AML-193 (cell line): ENCODE results near the gene EEF2K.
"Not testable (repeated sequence)": the region's sequence is repeated elsewhere in the genome, so short reads cannot be mapped to it uniquely, and the experiment has no call there.

ENCODE experiments used
- DNase-seq, 2 experiments: peaks; one replicate each; lab custom pipeline; 2025; lab: John Stamatoyannopoulos, UW

Gene EEF2K

DNA sequence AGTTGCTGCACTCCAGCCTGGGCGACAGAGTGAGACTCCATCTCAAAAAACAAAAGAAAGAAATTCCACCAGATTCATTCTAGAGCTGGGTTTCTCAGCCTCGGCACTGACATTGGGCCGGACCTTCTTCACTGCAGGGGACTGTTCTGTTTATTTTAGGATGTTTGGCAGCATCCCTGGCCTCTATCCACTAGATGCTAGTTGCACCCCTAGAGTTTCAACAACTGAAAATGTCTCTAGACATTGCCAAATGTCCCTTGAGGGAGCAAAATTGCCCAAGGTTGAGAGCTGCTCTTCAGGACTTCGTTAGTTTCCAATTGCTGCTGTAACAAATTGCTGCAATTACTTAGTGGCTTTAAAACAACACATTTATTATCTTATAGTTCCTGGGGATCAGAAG, 7.2 kb downstream of the EEF2K start:
- no peak for DNase-seq

DNA sequence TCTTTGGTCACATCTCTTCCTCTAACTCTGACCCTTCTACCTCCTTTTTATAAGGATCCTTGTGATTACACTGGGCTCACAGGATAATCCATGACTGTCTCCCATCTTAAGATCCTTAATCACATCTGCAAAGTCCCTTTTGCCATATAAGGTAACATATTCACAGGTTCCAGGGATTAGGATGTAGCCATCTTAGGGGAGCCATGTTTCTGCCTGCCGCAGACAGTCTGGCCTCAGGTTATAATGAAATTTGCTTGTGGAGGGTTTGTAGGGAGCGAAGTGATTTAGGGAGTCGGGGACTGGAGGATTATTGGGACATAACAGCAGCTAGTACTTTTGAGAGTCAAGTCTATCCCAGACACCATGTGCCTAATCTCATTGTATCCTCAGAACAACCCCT, 7.7 kb downstream of the EEF2K start:
- DNase-seq = no peak

DNA sequence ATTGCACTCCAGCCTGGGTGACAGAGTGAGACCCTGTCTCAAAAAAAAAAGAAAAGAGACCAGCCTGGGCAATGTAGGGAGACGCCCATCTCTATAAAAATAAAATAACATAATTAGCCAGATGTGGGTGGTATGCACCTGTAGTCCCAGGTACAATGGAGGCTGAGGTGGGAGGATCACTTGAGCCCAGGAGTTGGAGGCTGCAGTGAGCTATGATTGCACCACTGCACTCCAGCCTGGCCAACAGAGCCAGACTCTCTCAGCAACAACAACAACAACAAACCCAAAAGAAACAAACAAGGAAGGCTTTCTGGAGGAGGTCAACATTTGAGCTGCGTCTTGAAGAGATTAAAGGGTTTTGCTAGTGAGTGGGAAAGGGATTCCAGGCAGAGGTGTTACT, 8.3 kb downstream of the EEF2K start:
- no peak for DNase-seq

DNA sequence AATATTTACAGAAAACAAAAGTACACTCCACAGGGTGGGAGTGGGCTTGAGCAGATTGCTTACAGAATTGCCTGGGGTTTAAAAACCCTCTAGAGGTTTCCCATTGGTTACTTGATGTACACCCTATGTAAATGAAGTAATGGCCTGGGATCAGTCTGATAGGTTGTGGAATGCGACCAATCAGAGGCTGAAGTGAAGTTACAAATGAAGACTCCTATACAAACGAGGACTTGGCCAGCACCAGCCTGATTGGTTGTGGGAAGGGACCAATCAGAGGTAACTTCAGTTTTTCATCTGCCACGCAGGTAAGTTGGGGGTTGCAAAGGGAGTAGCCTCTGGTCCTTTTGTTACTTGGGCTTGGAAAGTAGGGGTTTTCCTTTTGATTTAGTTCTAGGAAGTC, 8.8 kb downstream of the EEF2K start:
- no peak for DNase-seq

DNA sequence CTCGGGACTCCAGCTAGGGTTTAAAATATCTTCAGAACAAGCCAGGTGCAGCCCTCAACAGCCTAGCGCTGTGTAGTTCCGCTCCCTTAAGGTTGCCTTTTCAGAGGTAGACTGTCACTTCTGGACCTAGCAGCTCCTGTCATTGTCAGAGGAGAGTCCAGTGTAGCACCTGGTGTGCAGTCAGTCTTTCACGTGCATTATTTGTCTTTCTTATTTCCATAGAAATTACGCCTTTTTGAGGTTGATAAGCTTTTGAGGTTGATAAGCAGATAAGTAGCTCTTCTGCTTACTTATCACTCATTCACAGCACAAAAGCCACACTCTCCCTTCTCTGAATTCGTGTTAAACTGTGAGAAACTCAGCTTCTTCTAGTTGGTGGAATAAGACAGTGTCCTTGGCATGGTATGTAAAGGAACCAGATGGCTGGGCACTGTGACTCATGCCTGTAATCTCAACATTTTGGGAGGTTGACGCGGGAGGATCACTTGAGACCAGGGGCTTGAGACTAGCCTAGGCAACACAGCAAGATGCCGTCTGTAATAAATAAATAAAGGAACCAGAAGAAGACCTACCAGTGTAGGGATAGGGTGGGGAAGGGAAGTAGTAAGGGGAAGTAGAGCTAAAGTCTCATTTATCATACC, 10.2 kb downstream of the EEF2K start:
- DNase-seq = peak in 1 of 2 experiments; percentile 22

DNA sequence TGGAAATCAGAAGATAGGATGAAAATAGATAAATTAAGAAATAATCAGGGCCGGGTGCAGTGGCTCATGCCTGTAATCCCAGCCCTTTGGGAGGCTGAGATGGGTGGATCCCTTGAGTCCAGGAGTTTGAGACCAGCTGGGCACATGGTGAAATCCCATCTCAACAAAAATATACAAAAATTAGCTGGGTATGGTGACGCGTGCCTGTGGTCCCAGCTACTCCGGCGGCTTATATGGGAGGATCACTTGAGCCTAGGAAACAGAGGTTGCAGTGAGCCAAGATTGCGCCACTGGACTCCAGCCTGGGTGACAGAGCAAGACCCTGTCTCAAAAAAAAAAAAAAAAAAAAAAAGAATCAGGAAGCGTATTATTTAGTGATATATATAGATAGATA, 10.8 kb downstream of the EEF2K start:
- not testable (repeated sequence) for DNase-seq

DNA sequence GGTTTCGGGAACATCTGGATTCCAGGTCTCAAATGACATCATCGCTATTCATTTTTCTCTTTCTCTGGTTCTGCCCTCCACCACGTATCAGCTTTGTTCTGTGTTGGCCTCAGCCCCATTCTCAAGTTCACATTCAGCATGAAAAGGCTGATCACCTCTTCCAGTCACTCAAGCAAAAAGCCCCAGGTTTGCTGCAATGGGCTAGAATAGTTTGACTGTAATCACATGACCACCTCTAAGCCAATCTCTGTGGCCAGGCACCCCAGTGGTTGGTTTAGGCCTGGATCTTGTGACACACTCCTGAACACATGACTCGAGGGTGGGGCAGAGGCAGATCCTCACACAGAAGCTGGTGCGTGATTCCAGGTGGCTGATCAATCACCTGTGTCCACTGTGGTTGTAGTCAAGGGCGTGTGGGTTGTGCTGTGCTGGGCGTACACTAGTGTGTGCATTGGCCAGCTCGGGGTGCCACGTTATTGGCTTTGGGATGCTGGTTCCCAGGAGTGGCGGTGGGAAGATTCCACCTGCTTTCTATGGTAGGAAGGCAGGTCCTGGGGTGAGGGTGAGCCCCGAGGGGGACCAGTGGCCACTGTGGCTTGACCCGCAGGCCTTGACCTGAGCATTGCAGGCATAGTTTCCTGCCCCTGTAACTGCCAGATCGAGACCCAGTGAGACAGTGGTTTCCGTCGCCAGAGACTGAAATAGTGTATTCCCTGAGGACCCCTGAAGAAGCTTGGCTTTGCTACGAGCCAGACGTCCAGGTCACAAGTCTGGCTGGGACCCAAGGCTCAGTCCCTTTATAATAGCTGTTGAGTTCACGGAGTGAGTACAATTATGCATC, 12.0 kb downstream of the EEF2K start:
- no peak for DNase-seq

DNA sequence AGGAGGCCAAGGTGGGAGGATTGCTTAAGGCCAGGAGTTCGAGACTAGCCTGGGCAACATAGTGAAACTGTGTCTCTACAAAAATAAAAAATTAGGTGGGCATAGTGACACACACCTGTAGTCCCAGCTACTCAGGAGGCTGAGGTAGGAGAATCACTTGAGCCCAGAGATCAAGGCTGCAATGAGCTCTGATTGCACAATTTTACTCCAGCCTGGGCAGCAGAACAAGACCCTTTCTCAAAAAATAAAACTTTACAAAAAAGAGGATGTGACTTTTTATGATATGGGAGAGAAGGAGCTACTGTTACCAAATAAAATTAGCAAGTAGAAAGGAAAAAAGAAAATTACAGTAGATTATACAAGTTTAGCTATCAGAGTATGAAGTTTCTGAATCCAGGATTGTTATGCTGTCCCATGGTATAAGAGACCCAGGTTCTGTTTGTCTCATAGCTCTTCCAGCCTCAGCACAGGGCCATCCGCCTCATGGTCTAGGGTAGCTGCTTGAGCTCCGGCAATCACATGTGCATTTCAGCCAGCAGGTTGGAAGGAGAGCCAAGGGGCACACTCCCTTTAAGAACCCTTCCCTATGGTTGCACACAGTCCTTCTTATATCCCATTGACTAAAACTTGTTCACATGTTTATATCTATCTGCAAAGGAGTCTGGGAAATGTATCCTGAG, 13.5 kb downstream of the EEF2K start:
- no peak for DNase-seq

DNA sequence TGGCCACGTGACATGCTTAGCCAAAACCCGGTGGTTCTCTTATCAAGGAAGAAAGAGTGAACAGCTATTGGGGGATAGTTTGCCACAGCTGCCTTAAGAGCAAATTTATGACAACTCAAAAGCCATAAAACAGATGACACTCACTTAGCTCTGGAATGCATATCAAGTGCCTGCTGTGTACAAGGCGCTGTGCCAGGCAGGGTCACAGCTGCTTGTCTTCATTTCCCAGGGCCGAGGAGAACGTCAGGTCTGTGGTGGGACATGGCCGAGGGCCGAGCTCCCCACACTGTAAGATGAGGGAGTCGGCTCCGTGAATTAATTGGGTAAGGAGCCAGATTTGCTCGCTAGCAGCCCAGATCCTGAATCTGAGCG, 14.0 kb downstream of the EEF2K start:
- DNase-seq = no peak

DNA sequence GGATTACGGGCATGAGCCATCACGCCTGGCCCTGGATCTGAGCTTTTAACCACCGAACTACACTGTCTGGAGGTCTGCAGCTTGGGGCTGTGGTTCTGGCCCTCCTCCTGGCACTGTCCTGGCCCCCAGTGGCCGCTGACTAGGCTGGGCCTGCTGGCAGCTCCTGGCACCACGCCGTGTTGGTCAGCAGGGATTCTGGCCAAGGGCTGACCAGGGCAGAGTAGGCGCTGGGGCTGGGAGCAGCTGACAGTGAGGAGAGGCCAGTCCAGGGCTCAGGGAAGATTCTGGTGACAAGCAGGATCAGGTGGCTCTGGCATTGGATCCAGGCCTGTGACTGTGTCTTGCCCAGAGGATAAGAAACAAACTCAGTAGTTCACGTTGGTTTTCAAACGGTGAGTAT, 14.6 kb downstream of the EEF2K start:
- no peak for DNase-seq

DNA sequence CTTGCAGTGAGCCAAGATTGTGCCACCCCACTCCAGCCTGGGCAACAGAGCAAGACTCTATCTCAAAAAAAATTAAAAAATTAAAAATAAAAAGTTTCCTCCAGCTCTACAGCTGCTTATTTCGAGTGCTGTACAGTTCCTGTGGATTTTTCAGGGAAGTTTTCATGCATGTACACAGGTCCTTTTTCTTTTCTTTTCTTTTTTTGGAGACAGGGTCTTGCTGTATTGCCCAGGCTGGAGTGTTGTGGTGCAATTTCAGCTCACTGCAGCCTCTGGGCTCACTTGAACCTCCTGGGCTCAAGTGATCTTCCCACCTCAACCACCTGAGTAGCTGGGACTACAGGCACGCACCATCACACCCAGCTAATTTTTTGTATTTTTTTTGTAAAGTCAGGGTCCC, 15.9 kb downstream of the EEF2K start:
- no peak for DNase-seq

DNA sequence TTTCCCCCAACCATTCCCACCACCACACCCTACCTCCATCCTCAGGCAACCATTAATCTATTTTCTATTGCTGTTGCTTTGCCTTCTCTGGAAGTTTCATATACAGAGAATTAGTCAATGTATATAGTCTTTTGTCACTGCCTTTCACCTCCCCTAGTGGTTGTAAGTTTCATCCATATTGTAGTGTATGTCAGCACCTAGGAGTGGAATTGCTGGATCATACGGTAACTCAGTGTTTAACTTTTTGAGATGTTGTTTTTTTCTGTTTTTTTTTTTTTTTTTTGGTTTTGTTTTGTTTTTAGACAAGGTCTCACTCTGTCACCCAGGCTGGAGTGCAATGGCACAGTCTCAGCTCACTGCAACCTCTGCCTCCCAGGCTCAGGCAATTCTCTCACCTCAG, 16.9 kb downstream of the EEF2K start:
- no peak for DNase-seq

DNA sequence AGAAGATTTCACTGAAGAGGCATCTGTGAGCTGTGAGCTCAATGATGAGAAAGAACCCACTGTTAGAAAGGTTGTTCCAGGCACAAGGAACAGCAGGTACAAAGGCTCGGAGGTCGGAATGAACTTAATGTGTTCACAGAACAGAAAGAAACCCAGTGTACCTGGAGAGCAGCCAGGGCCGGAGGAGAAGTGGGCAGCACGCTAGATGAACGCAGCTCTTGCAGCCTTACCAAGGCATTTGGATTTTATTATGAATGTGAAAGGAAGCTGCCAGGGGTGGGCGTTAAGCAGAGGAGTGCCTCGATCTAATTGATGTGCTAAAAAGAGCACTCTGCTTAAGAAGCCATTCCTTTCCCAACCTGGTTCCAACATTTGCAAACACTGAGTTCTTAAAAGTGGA, 19.0 kb downstream of the EEF2K start:
- DNase-seq = no peak

DNA sequence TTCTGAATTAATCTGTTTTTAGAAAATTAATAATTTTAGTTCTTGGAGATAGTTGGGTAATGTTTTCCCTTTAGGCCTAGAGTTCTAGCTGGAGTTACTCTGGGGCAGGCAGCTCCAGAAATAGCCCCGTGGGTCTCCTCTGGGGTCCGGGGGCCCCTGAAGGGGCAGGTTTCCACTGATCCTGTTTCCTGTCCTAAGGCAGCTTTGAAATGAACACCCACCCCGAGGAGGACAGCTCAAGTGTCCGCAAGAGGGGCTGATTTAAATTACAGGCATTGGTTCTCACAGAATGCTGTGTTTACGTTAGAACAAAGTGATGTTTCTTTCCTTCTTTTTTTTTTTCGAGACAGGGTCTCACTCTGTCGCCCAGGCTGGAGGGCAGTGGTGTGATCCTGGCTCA, 23.8 kb downstream of the EEF2K start:
- DNase-seq = no peak

DNA sequence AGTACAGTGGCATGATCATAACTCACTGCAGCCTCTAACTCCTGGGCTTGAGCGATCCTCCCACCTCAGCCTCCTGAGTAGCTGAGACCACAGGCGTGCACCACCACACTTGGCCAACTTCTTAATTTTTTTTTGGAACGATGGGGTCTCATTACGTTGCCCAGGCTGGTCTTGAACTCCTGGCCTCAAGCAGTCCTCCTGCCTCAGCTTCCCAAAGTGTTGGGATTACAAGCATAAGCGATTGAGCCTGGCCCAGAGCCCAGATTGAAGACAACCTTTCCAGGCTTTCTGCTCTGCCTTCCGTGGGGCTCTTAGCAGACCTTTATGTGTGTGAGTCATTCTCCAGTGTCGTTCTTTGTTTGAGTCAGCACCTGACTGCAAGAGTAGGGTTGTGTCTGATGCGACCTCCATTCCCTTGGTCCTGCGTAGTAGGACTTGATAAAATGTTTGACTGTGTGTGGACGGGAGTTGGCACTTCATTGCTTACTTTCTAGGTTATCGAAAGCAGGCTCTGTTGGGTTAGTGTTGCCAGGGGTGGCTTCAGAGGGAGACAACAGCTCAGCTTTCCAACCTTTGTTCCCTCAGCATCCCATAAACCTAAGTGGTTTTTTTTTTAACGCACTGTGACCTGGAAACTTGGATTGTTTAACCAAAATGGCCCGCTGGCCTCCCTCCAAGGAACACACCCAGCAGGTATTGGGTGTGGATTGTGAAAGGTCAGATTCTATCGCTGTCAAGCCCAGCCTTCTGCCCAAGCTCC, 26.4 kb downstream of the EEF2K start:
- no peak for DNase-seq

DNA sequence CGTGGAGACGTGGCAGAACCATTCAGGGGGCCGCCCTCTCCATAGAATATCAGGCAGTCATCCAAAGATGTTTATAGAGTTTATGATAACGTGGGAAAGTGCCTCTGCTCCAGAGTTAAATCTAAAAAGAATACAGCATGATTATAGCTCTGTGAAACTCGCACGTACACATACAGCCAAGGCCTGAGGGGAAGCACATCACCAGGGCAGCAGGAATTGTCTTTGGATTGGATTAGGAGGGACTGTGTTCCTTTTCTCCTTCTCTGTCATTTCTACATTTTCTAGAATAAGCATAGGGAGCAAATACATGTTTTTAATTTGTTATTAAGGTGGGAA, 26.9 kb downstream of the EEF2K start:
- DNase-seq = no peak

DNA sequence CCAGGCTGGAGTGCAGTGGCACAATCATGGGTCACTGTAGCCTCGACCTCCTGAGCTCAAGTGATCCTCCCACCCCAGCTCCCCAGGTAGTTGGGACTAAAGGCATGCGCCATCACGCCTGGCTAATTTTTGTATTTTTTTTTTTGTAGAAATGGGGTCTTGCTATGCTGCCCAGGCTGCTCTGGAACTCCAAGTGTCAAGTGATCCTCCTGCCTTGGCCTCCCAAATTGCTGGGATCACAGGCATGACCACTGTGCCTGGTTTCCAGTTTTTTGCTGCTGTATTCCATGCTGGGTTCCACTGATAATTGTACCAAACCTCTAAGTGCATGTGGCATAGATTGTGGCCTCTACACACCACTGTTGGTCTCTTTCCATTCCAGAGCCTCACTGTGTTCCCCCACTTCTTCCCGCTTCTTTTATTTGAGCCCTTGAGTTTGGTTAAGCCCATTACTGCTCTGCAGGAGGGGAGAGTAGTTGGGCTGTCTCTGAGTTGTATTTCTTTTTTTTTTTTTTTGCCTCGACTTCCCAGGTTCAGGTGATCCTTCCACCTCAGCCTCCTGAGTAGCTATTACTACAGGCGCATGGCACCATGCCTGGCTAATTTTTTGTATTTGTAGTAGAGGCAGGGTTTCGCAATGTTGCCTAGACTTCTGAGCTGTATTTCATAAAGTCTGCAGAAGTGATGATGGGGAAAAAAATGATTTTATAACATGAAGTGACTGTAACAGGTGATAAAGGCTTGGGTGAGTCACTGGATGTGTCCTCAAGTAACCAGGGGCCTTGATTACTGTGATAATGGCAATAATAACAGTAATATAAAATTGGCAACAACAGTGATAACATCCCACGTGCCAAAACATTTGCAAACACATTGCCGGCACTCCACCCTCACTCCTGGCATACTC, 30.0 kb downstream of the EEF2K start:
- no peak for DNase-seq

DNA sequence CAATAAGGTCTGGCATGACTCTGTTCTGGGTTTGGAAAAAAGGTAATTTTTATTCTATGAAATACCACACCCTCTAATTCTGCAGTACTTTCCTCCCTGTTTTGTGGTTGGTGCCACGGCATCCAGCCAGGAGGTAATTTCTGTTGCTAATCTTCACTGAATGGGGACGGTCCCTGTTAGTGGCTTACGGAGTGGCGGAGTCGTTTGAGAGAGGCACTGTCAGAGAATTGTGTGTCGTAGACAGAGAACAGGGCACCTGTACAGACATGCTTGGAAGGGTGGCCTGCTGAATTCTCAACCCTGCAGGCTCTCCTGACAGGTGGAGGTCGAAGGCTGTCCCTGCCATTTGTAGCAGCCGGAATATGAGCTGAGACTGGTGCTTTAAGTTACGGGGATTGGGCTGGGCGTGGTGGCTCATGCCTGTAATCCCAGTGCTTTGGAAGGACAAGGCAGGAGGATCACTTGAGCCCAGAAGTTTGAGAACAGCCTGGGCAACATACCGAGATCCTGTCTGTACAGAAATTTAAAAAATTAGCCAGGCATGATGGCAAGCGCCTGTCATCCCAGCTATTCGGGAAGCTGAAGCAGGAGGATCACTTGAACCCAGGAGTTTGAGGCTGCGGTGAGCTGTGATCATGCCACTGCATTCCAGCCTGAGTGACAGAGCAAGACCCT, 33.2 kb downstream of the EEF2K start:
- no peak for DNase-seq

DNA sequence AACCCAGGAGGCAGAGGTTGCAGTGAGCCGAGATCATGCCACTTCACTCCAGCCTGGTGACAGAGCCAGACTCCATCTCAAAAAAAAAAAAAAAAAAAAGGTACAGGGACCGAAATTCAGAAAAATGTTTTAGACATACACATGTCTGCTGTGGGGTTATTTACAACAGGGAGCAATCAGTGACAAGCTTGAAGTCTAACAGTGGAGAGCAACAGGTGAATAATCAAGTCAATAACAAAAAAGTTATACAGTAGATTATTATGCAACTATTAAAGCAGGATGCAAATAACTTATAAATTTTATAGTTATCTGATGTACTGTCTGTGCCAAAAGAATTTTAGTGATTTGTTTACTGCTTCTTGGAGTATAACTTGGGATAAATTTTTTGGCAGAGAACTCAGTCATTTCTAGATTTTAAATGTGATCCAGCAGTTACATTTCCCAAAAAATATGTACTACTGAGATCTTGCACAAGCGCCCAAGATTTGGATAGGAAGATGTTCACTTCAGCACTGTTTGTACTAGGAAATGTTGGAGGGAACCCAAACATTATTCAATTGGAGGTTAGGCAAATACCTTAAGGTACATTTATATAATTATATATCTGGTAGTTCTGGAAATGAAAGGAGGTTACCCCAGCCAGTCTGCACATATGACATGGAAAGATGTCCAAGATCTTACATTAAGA, 34.1 kb downstream of the EEF2K start:
- DNase-seq = no peak

DNA sequence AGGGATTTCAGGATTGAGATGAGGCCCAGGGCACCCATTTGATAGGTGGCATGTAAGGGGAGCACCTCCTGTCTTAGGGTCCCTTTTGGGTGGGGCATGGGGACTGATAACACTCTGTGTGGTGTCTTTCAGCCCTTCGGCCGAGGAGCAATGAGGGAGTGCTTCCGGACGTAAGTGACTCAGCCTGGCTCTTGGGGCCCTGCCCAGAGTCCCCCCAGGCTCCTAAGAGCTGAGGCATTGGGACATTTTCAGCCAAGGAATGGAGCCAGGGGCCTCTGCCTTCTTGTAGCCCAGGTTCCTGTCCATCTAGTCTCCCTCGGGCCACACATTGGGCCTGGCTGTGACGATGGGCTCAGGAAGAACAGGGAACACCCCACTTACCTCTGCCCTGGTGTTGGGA, 44.4 kb downstream of the EEF2K start:
- no peak for DNase-seq
